PFSK-1 (cell line): ENCODE results near the gene TRAPPC12.

Experiments
- POLR2AphosphoS5 ChIP-seq: IDR thresholded peaks from 2 replicates; pipeline ENCODE4 v1.6.1; 2012; ENCODE audit warnings: low read depth, mild to moderate bottlenecking, control low read depth, low read length, moderate library complexity
- REST ChIP-seq, 2 experiments: IDR thresholded peaks; 2 replicates each; pipeline versions ENCODE4 v1.6.1 to v1.8.0; 2011 to 2012; ENCODE audit warnings: low read depth in 2 of 2, low read length in 2 of 2, control low read depth in 1 of 2, inconsistent platforms in 1 of 2, mild to moderate bottlenecking in 1 of 2, moderate library complexity in 1 of 2; ENCODE audit not compliant: insufficient read depth in 1 of 2
- SIN3A ChIP-seq: IDR thresholded peaks from 2 replicates; pipeline ENCODE4 v1.6.1; 2012; ENCODE audit warnings: mild to moderate bottlenecking, low read length, moderate library complexity, borderline replicate concordance; ENCODE audit not compliant: insufficient read depth
- TAF1 ChIP-seq: IDR thresholded peaks from 2 replicates; pipeline ENCODE4 v1.6.1; 2012; ENCODE audit warnings: low read length, control low read depth, borderline replicate concordance; ENCODE audit not compliant: insufficient read depth

- TF ChIP-seq REST (IDR thresholded peaks at IDR 0.05; ENCODE audit: insufficient read depth in 1 of 2, low read depth in 2 of 2, low read length in 2 of 2), result no peak
- no peak for TF ChIP-seq POLR2AphosphoS5
- no peak for TF ChIP-seq TAF1
- no peak for TF ChIP-seq SIN3A
These were observed 14.3 kb upstream of the TRAPPC12 start for GRCh38 chr2:3365219-3365618.
